ENCODE data around the gene URB1. TPM values are rescaled to one million over a fixed set of nuclear protein-coding genes. Genes with fewer than 3 reads are reported as not detected.

Gene URB1
- total RNA-seq, 1 experiment from 2014 or later, result 17.4 TPM

DNA sequence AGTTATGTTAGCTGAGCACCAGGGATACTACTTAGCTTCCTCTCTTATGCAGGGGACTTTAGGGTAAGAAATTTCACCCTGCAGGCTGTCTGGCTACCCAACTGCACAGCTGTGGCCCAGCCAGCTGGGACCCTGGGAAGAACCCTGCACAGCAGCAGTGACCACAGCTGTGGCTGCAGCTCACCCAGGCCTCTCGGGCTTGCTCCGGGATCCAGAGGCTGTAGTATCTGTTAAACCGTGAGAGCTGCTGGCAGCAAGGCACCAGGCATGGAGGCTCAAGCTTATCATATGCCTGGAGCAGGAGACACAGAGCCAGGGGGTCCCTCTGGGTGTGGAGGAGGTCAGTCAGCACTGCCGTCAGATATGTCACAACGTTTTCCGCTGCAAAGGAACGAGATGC is 40.3 kb downstream of the URB1 start:
- Histone ChIP-seq H3K27me3 (replicated peaks) (no peaks in the 10 kb centered on the region), H3K27ac (no peak overlapping the region), H3K36me3 (peaks cover 99% of the 10 kb centered on the region), H3K9me3 (replicated peaks) (no peaks in the 10 kb centered on the region), H3K4me1 (replicated peaks) (no peaks in the 10 kb centered on the region), H3K4me3 (no peak overlapping the region)
- DNase-seq (ENCODE audit: low read depth in 1 of 2, low spot score in 2 of 2), result no peak

DNA sequence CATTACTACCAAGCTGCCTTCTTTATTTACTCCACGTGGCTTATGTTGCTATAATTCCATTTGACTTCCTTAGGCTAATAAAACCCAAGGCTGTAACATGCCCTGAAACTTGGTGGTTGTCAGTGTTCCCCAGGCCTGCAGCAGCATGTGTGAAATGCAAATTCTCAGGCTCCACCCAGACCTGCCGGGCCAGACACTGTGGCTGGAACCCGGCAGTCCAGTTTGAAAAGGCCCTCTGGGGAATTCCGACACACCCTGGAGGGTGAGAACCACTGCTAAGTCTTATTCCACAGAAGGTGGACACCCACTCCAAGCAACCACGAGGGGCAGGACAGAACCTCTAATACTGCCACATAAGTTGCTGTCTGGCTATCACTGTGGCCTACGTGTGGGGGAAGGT is 41.4 kb downstream of the URB1 start:
- Histone ChIP-seq H3K9me3 (replicated peaks) (no peaks in the 10 kb centered on the region), H3K27ac (no peak overlapping the region), H3K4me3 (no peak overlapping the region), H3K27me3 (replicated peaks) (no peaks in the 10 kb centered on the region), H3K4me1 (replicated peaks) (no peaks in the 10 kb centered on the region), H3K36me3 (peaks cover 100% of the 10 kb centered on the region)
- DNase-seq (ENCODE audit: low read depth in 1 of 2, low spot score in 2 of 2), result no peak

DNA sequence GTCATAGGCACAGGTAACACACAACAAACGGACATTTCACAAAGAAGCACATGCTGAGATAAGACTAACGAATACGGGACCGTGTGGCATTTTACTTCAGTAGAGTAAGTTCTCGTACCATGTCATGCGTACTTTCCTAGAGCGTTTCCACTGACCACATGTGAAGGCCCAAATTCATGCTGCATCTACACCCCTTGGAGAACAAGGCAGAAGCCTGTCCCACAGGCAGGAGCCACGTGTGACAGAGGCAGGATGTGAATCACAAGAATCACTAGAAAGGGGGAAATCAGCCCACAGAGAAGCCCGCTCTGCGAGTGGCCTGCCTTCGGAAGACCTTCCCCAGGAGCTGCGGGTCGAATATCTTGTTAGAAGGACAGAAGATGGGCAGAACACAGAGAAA is 41.8 kb downstream of the URB1 start:
- H3K36me3 ChIP-seq, result peaks cover 100% of the 10 kb centered on the region

DNA sequence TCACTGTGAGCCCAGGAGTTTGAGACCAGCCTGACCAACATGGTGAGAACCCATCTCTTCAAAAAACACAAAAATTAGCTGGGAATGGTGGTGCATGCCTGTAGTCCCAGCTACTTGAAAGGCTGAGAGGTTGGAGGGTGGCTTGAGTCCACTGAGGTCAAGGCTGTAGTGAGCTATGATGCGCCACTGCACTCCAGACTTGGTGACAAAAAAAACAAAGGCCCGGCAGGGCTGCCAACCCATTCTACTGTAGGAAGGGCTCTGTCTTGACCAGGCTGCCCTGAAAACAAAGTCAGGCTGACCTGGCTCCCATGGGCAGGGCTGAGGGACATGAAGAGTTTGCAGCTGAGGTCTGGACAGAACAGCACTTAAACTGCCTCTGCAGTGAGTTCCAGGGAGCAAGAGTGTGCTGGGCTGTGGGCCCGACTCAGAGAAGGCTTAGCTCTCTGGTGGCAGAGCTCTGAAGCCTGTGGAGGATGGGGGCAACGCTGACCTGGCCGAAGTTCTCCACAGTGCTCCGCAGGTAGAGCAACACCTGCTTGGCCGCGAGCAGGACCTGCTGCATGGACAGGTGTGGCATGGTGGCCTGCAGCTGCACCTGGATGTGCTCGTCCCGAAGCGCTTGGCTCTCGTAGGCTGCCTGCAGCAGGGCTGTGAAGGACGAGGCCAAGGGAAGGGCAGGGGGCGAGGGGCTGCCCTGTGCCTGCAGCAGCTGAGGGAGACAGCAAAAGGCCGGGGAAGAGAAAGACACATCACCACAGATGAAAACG is 42.4 kb downstream of the URB1 start:
- no peaks in the 10 kb centered on the region for H3K4me1 ChIP-seq (replicated peaks)
- H3K27ac ChIP-seq, result no peak overlapping the region
- H3K9me3 ChIP-seq (replicated peaks), result peaks cover 4% of the 10 kb centered on the region; the same call in 1 of the 2 replicates
- peaks cover 100% of the 10 kb centered on the region for H3K36me3 ChIP-seq
- DNase-seq (ENCODE audit: low read depth in 1 of 2, low spot score in 2 of 2), result no peak
- no peaks in the 10 kb centered on the region for H3K27me3 ChIP-seq (replicated peaks)
- no peak overlapping the region for H3K4me3 ChIP-seq

More for the DNA sequence above, 41.8 kb downstream of the URB1 start:
- H3K27ac ChIP-seq, result no peak overlapping the region
- no peaks in the 10 kb centered on the region for H3K9me3 ChIP-seq (replicated peaks)
- no peak for DNase-seq (ENCODE audit: low read depth in 1 of 2, low spot score in 2 of 2)
- H3K27me3 ChIP-seq (replicated peaks), result no peaks in the 10 kb centered on the region
- H3K4me1 ChIP-seq (replicated peaks), result no peaks in the 10 kb centered on the region
- no peak overlapping the region for H3K4me3 ChIP-seq

DNA sequence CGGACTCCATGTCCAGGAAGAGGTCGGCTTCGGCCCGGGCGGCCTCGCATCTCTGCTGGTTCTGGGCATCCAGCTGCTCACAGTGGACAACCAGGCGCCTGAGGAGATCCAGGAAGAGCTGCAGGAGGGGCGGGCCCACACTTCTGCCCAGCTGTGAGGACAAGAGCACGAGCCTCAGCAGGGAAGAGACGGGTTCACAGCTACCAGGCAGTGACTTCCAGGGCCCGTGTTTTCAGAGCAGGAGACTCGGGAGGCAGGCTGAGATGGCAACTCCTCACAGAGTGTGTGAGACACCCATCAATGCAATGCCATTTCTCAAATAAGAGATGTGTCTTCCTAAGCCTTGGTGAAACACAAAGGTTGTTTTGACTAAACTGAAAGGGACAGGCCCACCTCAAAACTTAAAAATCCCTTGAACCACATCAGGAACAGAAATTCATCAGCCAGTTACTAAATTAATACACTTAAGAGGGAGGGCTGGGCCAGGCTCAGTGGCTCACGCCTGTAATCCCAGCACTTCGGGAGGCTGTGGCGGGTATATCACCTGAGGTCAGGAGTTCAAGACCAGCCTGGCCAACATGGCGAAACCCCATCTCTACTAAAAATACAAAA is 43.4 kb downstream of the URB1 start:
- no peak overlapping the region for H3K27ac ChIP-seq
- peaks cover 8% of the 10 kb centered on the region; the same call in 1 of the 2 replicates for H3K9me3 ChIP-seq (replicated peaks)
- H3K36me3 ChIP-seq, result peaks cover 100% of the 10 kb centered on the region
- H3K4me1 ChIP-seq (replicated peaks), result no peaks in the 10 kb centered on the region
- H3K27me3 ChIP-seq (replicated peaks), result no peaks in the 10 kb centered on the region
- no peak for DNase-seq (ENCODE audit: low read depth in 1 of 2, low spot score in 2 of 2)
- no peak overlapping the region for H3K4me3 ChIP-seq

DNA sequence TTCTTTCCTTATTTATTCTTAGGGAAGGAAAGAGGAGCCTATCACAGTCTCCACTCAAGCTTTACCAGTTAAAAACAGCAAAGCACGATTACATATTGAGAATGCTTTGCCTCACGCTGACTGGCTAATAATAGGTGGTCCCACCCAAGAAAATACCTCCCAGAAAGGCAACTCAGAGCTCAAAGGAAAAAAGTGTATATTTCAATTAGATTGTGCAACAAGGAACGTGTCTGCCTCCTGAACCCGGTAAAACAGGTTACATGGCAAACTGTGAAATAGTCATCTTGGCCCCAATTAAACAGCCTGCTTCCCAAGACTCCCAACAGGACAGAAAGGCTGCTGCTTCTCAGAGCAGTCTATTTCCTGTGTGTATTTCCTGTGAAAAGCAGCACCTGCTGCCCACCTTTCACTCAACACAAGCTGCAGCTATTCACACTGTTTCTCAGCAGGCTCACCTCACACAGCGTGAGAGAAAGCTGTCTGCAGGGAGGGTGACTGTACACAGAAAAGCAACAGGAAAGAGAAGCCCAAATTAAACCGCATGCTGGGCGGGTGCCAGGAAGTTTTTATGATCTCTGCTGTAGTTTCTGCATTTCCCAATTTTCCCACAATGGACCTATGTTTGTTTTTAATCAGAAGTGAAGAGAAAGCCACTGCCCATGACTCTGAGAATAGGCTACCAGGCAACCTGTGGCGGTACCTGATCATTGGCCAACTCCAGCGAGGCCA is 44.0 kb downstream of the URB1 start:
- H3K9me3 ChIP-seq (replicated peaks), result peaks cover 14% of the 10 kb centered on the region; the same call in 1 of the 2 replicates
- no peak overlapping the region for H3K27ac ChIP-seq
- H3K4me1 ChIP-seq (replicated peaks), result no peaks in the 10 kb centered on the region
- no peak for DNase-seq (ENCODE audit: low read depth in 1 of 2, low spot score in 2 of 2)
- peaks cover 100% of the 10 kb centered on the region for H3K36me3 ChIP-seq
- H3K4me3 ChIP-seq, result no peak overlapping the region
- no peaks in the 10 kb centered on the region for H3K27me3 ChIP-seq (replicated peaks)

DNA sequence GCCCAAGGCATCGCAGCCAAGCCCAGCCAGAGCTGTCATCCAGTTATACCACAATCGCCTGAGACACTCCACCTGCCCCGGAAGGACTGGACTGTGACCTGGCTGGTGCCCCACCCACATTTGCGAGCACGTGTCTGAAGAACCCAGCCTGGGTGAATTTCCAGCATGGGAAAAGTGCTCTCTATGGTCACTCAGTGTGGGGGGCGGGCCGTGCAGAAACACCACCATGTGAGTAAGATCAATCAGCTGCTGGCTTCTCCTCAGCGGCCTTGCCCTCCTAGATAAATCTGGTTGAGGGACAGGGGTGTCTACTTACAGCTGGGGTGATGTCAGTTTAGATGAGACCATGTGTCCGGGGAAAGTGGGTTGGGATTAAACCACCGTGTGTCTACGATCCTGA is 44.8 kb downstream of the URB1 start:
- no peak for DNase-seq (ENCODE audit: low read depth in 1 of 2, low spot score in 2 of 2)
- Histone ChIP-seq H3K9me3 (replicated peaks) (peaks cover 14% of the 10 kb centered on the region; the same call in 1 of the 2 replicates), H3K4me1 (replicated peaks) (no peaks in the 10 kb centered on the region), H3K27ac (no peak overlapping the region), H3K36me3 (peaks cover 100% of the 10 kb centered on the region), H3K27me3 (replicated peaks) (no peaks in the 10 kb centered on the region), H3K4me3 (no peak overlapping the region)

DNA sequence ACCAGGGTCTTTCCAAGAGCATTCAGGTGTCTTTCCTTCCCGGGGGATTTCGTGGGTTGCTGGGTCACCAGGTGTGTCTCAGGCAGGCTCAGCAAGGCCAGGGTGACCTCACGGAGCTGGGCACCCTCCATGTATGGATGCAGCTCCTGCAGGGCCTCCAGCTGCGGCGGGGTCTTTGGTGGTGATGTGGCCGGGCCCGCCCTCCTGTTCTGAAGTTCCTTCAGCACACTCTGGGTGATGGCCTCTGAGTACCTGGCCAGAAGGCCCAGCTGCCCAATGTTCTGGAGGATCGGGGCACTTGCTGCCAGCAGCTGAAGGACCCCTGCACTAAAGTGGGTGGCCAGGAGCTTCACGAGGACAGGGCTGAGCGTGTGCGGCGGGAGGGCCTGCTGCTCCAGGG is 45.5 kb downstream of the URB1 start:
- no peak overlapping the region for H3K4me3 ChIP-seq
- no peak overlapping the region for H3K27ac ChIP-seq
- no peaks in the 10 kb centered on the region for H3K27me3 ChIP-seq (replicated peaks)
- H3K4me1 ChIP-seq (replicated peaks), result no peaks in the 10 kb centered on the region
- peaks cover 97% of the 10 kb centered on the region for H3K36me3 ChIP-seq
- H3K9me3 ChIP-seq (replicated peaks), result peaks cover 14% of the 10 kb centered on the region; the same call in 1 of the 2 replicates
- DNase-seq (ENCODE audit: low read depth in 1 of 2, low spot score in 2 of 2), result no peak

DNA sequence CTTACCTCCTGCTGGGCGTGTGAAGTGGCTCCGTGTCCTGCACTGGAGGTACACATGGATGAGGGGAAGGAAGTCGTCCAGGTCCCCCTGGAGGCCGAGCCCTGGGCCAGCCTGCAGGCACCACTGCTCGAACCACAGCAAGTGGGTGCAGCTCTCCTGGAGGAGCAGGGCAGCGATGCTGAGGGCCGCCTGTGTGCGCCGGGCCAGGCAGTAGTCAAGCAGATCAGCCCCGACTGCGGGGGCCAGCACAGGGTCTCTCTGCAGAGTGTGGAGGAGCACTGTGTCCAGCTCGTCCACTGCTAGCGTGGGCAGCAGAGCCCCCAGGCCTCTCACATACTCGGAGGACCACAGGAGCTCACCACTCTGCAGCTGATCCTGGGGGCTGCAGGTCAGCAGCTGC is 45.9 kb downstream of the URB1 start:
- H3K4me1 ChIP-seq (replicated peaks), result no peaks in the 10 kb centered on the region
- H3K27ac ChIP-seq, result no peak overlapping the region
- no peak for DNase-seq (ENCODE audit: low read depth in 1 of 2, low spot score in 2 of 2)
- H3K9me3 ChIP-seq (replicated peaks), result peaks cover 14% of the 10 kb centered on the region; the same call in 1 of the 2 replicates
- no peaks in the 10 kb centered on the region for H3K27me3 ChIP-seq (replicated peaks)
- H3K36me3 ChIP-seq, result peaks cover 96% of the 10 kb centered on the region
- no peak overlapping the region for H3K4me3 ChIP-seq

DNA sequence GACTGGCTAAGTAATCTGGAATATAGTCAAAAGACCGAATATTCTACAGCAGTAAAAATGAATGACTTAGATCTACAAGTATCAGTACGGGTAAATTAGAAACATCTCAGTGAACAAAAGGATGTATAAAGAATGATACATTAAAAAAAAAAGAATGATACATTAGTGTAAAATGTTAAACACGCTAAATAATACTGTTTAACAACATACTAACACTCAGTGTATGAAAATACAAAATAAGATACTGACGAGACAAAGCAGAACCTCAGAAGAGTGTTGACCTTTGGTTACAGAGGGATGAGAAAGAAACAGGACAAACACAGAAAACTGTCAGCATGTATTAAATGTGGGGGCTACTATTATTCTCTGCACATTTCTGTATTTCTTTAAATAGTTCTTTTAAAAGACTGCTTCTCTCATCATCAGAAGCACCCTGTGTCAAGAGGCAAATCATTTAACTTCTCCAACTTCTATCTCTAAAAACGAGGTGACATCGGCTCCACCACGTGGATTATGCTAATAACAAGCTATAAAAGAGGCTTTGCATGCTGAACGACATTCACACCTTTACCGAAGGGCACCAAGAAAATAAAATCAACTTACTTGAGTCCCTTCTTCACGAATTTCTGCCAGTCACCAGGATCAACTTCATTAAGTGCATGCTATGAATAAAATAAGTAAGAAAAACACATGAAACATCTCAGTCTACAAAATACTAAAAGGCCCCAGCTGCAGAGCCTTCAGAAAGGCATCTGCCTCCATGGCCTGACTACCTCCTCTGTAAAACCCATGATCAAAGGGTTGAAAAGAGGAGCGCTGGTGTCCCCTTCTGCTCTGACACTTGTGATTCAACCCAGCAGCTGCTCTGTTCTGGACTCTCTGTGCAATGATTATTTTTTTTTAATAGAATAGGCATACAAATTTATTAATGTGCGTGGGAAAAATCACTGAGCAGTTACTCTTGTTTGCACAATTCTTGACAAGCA is 51.7 kb downstream of the URB1 start:
- Histone ChIP-seq H3K4me3 (no peak overlapping the region), H3K27me3 (replicated peaks) (no peaks in the 10 kb centered on the region), H3K27ac (no peak overlapping the region), H3K4me1 (replicated peaks) (0 out of 2 replicates have a peak, but pooled peaks cover 5% of the 10 kb centered on the region), H3K36me3 (peaks cover 94% of the 10 kb centered on the region), H3K9me3 (replicated peaks) (peaks cover 14% of the 10 kb centered on the region; the same call in 1 of the 2 replicates)
- no peak for DNase-seq (ENCODE audit: low read depth in 1 of 2, low spot score in 2 of 2)

DNA sequence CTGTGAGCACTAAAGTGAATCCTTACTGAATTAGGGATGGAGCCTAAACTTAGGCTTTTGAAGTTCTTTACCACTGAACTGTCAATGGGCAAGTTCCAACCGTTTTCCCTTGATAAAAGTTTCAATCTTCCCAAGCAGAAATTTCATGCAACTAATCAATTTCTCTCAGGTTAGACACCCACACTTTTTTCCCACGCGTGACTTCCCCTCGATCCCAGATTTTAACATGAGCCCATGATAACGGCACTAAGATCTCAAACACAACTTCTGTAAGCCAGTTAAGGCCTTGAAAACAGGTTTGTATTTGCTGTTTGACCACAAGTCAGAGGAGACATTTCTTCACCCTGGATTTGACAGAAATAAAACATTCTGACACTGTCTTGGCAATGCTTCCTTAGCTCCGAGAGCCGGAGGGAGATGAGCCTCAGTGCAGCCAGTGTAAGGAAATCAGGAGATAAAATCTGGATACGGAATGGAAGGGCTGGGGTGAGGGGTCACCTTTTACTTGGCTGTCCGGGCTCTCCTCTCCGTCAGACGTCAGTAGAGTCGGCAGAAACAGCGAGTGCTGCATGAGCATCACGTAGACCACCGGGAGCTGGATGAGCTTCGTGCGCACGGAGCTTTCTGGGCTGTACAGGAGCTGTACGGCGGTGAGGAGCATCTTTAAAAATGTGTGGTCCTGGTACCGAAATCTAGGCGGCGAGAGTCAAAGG is 54.4 kb downstream of the URB1 start:
- H3K27ac ChIP-seq, result no peak overlapping the region
- H3K9me3 ChIP-seq (replicated peaks), result no peaks in the 10 kb centered on the region

DNA sequence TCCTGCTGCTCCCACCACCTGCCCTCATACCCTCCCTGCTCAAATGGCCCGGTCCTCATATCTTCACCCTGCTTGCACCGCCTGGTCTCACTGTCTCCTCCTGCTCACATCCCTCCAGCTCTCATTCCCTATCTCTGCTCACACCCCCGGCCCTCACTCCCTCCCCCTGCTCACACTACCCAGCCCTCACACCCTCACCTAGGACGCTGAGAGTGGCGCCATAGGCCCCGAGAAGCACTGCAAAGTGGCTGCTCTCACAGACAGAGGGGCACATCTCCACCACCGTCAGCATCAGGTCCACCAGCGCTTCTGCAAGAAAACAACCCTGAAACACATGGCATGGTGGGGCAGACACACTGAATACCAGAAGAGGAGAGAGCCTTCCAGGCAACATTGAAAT is 55.6 kb downstream of the URB1 start:
- Histone ChIP-seq H3K36me3 (peaks cover 93% of the 10 kb centered on the region), H3K4me3 (no peak overlapping the region), H3K9me3 (replicated peaks) (no peaks in the 10 kb centered on the region), H3K27me3 (replicated peaks) (no peaks in the 10 kb centered on the region), H3K27ac (no peak overlapping the region), H3K4me1 (replicated peaks) (0 out of 2 replicates have a peak, but pooled peaks cover 5% of the 10 kb centered on the region)
- no peak for DNase-seq (ENCODE audit: low read depth in 1 of 2, low spot score in 2 of 2)

More for the DNA sequence above, 54.4 kb downstream of the URB1 start:
- DNase-seq (ENCODE audit: low read depth in 1 of 2, low spot score in 2 of 2), result no peak
- Histone ChIP-seq H3K27me3 (replicated peaks) (no peaks in the 10 kb centered on the region), H3K4me3 (no peak overlapping the region), H3K4me1 (replicated peaks) (0 out of 2 replicates have a peak, but pooled peaks cover 5% of the 10 kb centered on the region), H3K36me3 (peaks cover 92% of the 10 kb centered on the region)
